Erythroblast (primary cell): Measurements from ENCODE around the gene TIPARP.
A peak's percentile ranks its signal among the peaks of the same experiment; 100 is the strongest.

ENCODE experiments used
- DNase-seq, 2 experiments: peaks; one replicate each; lab custom pipeline; 2025; lab: John Stamatoyannopoulos, UW
- GATA1 ChIP-seq: IDR thresholded peaks from 2 replicates; pipeline ENCODE4 v1.6.1; 2011; ENCODE audit warnings: low read depth, mild to moderate bottlenecking, control low read depth, low read length, moderate library complexity
- POLR2A ChIP-seq: IDR thresholded peaks from 2 replicates; pipeline ENCODE4 v1.6.1; 2011; ENCODE audit warnings: mild to moderate bottlenecking, low read length

The TIPARP gene

GRCh38 chr3:156657862-156658731 lies 16.3 kb upstream of the TIPARP start:
- DNase-seq, result no peak
- no peak for TF ChIP-seq GATA1
- no peak for TF ChIP-seq POLR2A

- DNase-seq, result no peak
- no peak for TF ChIP-seq GATA1
- no peak for TF ChIP-seq POLR2A
Measured at GRCh38 chr3:156658732-156659090, 15.7 kb upstream of the TIPARP start.

- DNase-seq, result no peak
- no peak for TF ChIP-seq POLR2A
- no peak for TF ChIP-seq GATA1
Measured at GRCh38 chr3:156659260-156659659, 15.1 kb upstream of the TIPARP start.

GRCh38 chr3:156661155-156661554 lies 13.2 kb upstream of the TIPARP start:
- DNase-seq, result no peak
- no peak for TF ChIP-seq POLR2A
- no peak for TF ChIP-seq GATA1

GRCh38 chr3:156664011-156664830 lies 10.2 kb upstream of the TIPARP start:
- DNase-seq, result no peak
- TF ChIP-seq POLR2A, result no peak

GRCh38 chr3:156664831-156665178 lies 9.6 kb upstream of the TIPARP start:
- DNase-seq, result no peak
- TF ChIP-seq POLR2A, result no peak
- TF ChIP-seq GATA1, result no peak

- no peak for DNase-seq
- no peak for TF ChIP-seq GATA1
- TF ChIP-seq POLR2A, result no peak
Measured at GRCh38 chr3:156665291-156665690, 9.1 kb upstream of the TIPARP start.

GRCh38 chr3:156666073-156666472 lies 8.3 kb upstream of the TIPARP start:
- TF ChIP-seq POLR2A (no peak), GATA1 (no peak)
- DNase-seq, result no peak

GRCh38 chr3:156668073-156668763 lies 6.2 kb upstream of the TIPARP start:
- TF ChIP-seq POLR2A, result no peak
- TF ChIP-seq GATA1, result no peak
- DNase-seq, result peak; percentile 15 to 25

- DNase-seq, result no peak
- TF ChIP-seq GATA1 (no peak), POLR2A (no peak)
Measured at GRCh38 chr3:156670077-156670476, 4.3 kb upstream of the TIPARP start.

- DNase-seq, result no peak
- TF ChIP-seq GATA1 (no peak), POLR2A (no peak)
Measured at GRCh38 chr3:156670652-156671051, 3.7 kb upstream of the TIPARP start.

- no peak for DNase-seq
- no peak for TF ChIP-seq POLR2A
- no peak for TF ChIP-seq GATA1
Measured at GRCh38 chr3:156673732-156674045, 701 bp upstream of the TIPARP start.

- peak; percentile 70 to 79 for DNase-seq
- TF ChIP-seq GATA1, result no peak
- TF ChIP-seq POLR2A, result no peak
Measured at GRCh38 chr3:156674911-156675829, 780 bp downstream of the TIPARP start.
